Measurements from ENCODE around the gene RAB11FIP4.

The RAB11FIP4 gene

GRCh38 chr17:31411707-31412285 is 20.3 kb downstream of the RAB11FIP4 start:
- FAIRE-seq: no peak

- FAIRE-seq: no peak
Measured at GRCh38 chr17:31412511-31412910, 21.0 kb downstream of the RAB11FIP4 start.

- no peak for FAIRE-seq
Measured at GRCh38 chr17:31413081-31413799, 21.8 kb downstream of the RAB11FIP4 start.

- FAIRE-seq: no peak
Measured at GRCh38 chr17:31413874-31414549, 22.5 kb downstream of the RAB11FIP4 start.

- FAIRE-seq: no peak
Measured at GRCh38 chr17:31414550-31414918, 23.1 kb downstream of the RAB11FIP4 start.

GRCh38 chr17:31415004-31415454 is 23.6 kb downstream of the RAB11FIP4 start:
- FAIRE-seq: no peak

- no peak for FAIRE-seq
Measured at GRCh38 chr17:31415640-31416502, 24.4 kb downstream of the RAB11FIP4 start.

GRCh38 chr17:31416503-31416923 is 25.0 kb downstream of the RAB11FIP4 start:
- no peak for FAIRE-seq

GRCh38 chr17:31417051-31417792 is 25.7 kb downstream of the RAB11FIP4 start:
- no peak for FAIRE-seq

GRCh38 chr17:31418773-31419350 is 27.4 kb downstream of the RAB11FIP4 start:
- no peak for FAIRE-seq

GRCh38 chr17:31422443-31422842 is 31.0 kb downstream of the RAB11FIP4 start:
- FAIRE-seq: no peak

- FAIRE-seq: no peak
Measured at GRCh38 chr17:31424944-31425281, 33.4 kb downstream of the RAB11FIP4 start.

GRCh38 chr17:31425282-31426040 is 34.0 kb downstream of the RAB11FIP4 start:
- no peak for FAIRE-seq

- no peak for FAIRE-seq
Measured at GRCh38 chr17:31427684-31428083, 36.2 kb downstream of the RAB11FIP4 start.

- FAIRE-seq: no peak
Measured at GRCh38 chr17:31428111-31428510, 36.6 kb downstream of the RAB11FIP4 start.

- FAIRE-seq: no peak
Measured at GRCh38 chr17:31428512-31428911, 37.0 kb downstream of the RAB11FIP4 start.

- no peak for FAIRE-seq
Measured at GRCh38 chr17:31431098-31431851, 39.8 kb downstream of the RAB11FIP4 start.

- no peak for FAIRE-seq
Measured at GRCh38 chr17:31431852-31432658, 40.6 kb downstream of the RAB11FIP4 start.

GRCh38 chr17:31433091-31433790 is 41.8 kb downstream of the RAB11FIP4 start:
- no peak for FAIRE-seq

All from endometrium (tissue), 2 donors.